Measurements from ENCODE around the gene TRPM1. TPM values are rescaled to one million over a fixed set of nuclear protein-coding genes. Genes with fewer than 3 reads are reported as not detected.
A peak's percentile ranks its signal among the peaks of the same experiment; 100 is the strongest.

TRPM1 gene
- polyA plus RNA-seq, 2 of the 4 experiments (the other 2 are of a cell fraction) = not detected

GRCh38 chr15:31081588-31082250 is 19.8 kb downstream of the TRPM1 start:
- POLR2A ChIA-PET = interaction anchor here (0.7 kb wide), 1 partner anchor 90 kb away, joined by 3 read pairs; the partner anchor contains the start of gene MTMR10
- no peak overlapping the region for H3K4me3 ChIP-seq
- no peaks in the 10 kb centered on the region for H3K9me3 ChIP-seq
- peak overlapping the region in 1 of 2 experiments; percentile 63; a peak in 1 of 6 replicates for H3K27ac ChIP-seq
- CTCF ChIA-PET = interaction anchor here (0.5 kb wide), 1 partner anchor 22 kb away, joined by 6 read pairs; no protein-coding TSS in a partner anchor
- no peak for DNase-seq (ENCODE audit: low read depth in 1 of 2, low spot score in 1 of 2)
- 62% methylated on average over 6 of the region's 6 CpGs for WGBS (ENCODE audit: missing lambda C conversion rate)
- peaks cover 28% of the 10 kb centered on the region for H3K4me1 ChIP-seq
- no peak for TF ChIP-seq NR3C1 (IDR thresholded peaks at IDR 0.05)
- no peak for TF ChIP-seq HOXA7 (CRISPR knock-in tag; IDR thresholded peaks at IDR 0.05)
- no peak for TF ChIP-seq RFX5 (IDR thresholded peaks at IDR 0.05)
- no peak for TF ChIP-seq ELK1 (IDR thresholded peaks at IDR 0.05; ENCODE audit: low read depth, low read length)
- TF ChIP-seq GATA3 (IDR thresholded peaks at IDR 0.05; ENCODE audit: borderline replicate concordance) = no peak
- TF ChIP-seq MAZ (IDR thresholded peaks at IDR 0.05; ENCODE audit: borderline replicate concordance, low read depth, low read length) = no peak
- TF ChIP-seq HMGXB4 (CRISPR knock-in tag; IDR thresholded peaks at IDR 0.05; ENCODE audit: borderline replicate concordance) = no peak
- no peak for TF ChIP-seq E2F6 (IDR thresholded peaks at IDR 0.05; ENCODE audit: borderline replicate concordance, low read depth)
- no peak for TF ChIP-seq HDAC2 (IDR thresholded peaks at IDR 0.05)
- no peak for TF ChIP-seq SMC3 (IDR thresholded peaks at IDR 0.05)
- TF ChIP-seq CHD4 (IDR thresholded peaks at IDR 0.05; ENCODE audit: borderline replicate concordance) = no peak
- no peak for TF ChIP-seq FOSL2 (IDR thresholded peaks at IDR 0.05)
- TF ChIP-seq FOSL2 (CRISPR knock-in tag; IDR thresholded peaks at IDR 0.05) = no peak
- no peak for FAIRE-seq
- peak overlapping the region; percentile 72 for H3K4me2 ChIP-seq
- peak; percentile 30 to 35; a peak in 5 of 6 replicates for ATAC-seq

- CTCF ChIA-PET = interaction anchor here (0.5 kb wide), 1 partner anchor 23 kb away, joined by 6 read pairs; no protein-coding TSS in a partner anchor
- 72% methylated on average over 11 of the region's 11 CpGs for WGBS (ENCODE audit: missing lambda C conversion rate)
- TF ChIP-seq MAFK (IDR thresholded peaks at IDR 0.05; ENCODE audit: partially characterized antibody) = peak; percentile 20
- no peak for TF ChIP-seq HES2 (IDR thresholded peaks at IDR 0.05)
Observed at GRCh38 chr15:31081056-31081455, 20.5 kb downstream of the TRPM1 start.

GRCh38 chr15:31080591-31081014 is 20.9 kb downstream of the TRPM1 start:
- no peak for TF ChIP-seq REST (IDR thresholded peaks at IDR 0.05)
- no peak for TF ChIP-seq FOXS1 (CRISPR knock-in tag; IDR thresholded peaks at IDR 0.05)
- TF ChIP-seq USF2 (IDR thresholded peaks at IDR 0.05) = no peak
- no peak for TF ChIP-seq NPAS2 (CRISPR knock-in tag; IDR thresholded peaks at IDR 0.05; ENCODE audit: borderline replicate concordance)
- TF ChIP-seq ZNF302 (CRISPR knock-in tag; IDR thresholded peaks at IDR 0.05) = no peak
- no peak for TF ChIP-seq HOXB5 (CRISPR knock-in tag; IDR thresholded peaks at IDR 0.05)
- TF ChIP-seq HDAC2 (IDR thresholded peaks at IDR 0.05) = no peak
- TF ChIP-seq EP300 (IDR thresholded peaks at IDR 0.05) = no peak
- TF ChIP-seq POLR2AphosphoS2 (conservative IDR thresholded peaks at IDR 0.05; ENCODE audit: low read length) = no peak
- Histone ChIP-seq H3K4me3 (peak overlapping the region; percentile 35), H3K9me3 (no peaks in the 10 kb centered on the region), H3K27ac (peak overlapping the region; percentile 47 to 63; a peak in 5 of 6 replicates), H3K4me2 (peak overlapping the region; percentile 72), H3K4me1 (peaks cover 28% of the 10 kb centered on the region)
- ChIA-PET POLR2A (no interaction called here), CTCF (no interaction called here)
- DNase-seq (ENCODE audit: low read depth in 1 of 2, low spot score in 1 of 2) (peak; percentile 39 to 54), FAIRE-seq (no peak), ATAC-seq (peak; percentile 51 to 86)
- WGBS (ENCODE audit: missing lambda C conversion rate) = 59% methylated on average over 16 of the region's 26 CpGs

More at GRCh38 chr15:31081056-31081455, 20.5 kb downstream of the TRPM1 start:
- Histone ChIP-seq H3K27ac (peak overlapping the region; percentile 47 to 63; a peak in 5 of 6 replicates), H3K4me3 (peak overlapping the region; percentile 35), H3K4me1 (peaks cover 28% of the 10 kb centered on the region), H3K9me3 (no peaks in the 10 kb centered on the region), H3K4me2 (peak overlapping the region; percentile 72)
- FAIRE-seq (no peak), DNase-seq (ENCODE audit: low read depth in 1 of 2, low spot score in 1 of 2) (no peak), ATAC-seq (peak; percentile 5 to 22; a peak in 2 of 6 replicates)
- POLR2A ChIA-PET = interaction anchor here (0.7 kb wide), 1 partner anchor 90 kb away, joined by 3 read pairs; the partner anchor contains the start of gene MTMR10
